ENCODE results near the gene CARD19.

CARD19 gene

GRCh38 chr9:93081081-93081529 lies 14.9 kb upstream of the CARD19 start:
- TF ChIP-seq CTCF (IDR thresholded peaks at IDR 0.05; ENCODE audit: low read depth, low read length), result no peak
- no peak overlapping the region for H3K4me3 ChIP-seq (ENCODE audit: low read depth, low read length)
- in situ Hi-C loops (cut with HindIII; ENCODE audit: low sequenced_read_pairs), result no loop called here
- DNase-seq (ENCODE audit: low read depth, low spot score), result no peak

- DNase-seq (ENCODE audit: low read depth, low spot score), result peak; percentile 79
- in situ Hi-C loops (cut with HindIII; ENCODE audit: low sequenced_read_pairs), result no loop called here
- H3K4me3 ChIP-seq (ENCODE audit: low read depth, low read length), result no peak overlapping the region
- TF ChIP-seq CTCF (IDR thresholded peaks at IDR 0.05; ENCODE audit: low read depth, low read length), result no peak
Measured at GRCh38 chr9:93081931-93082330, 14.1 kb upstream of the CARD19 start.

- in situ Hi-C loops (cut with HindIII; ENCODE audit: low sequenced_read_pairs), result no loop called here
- no peak overlapping the region for H3K4me3 ChIP-seq (ENCODE audit: low read depth, low read length)
- no peak for DNase-seq (ENCODE audit: low read depth, low spot score)
- TF ChIP-seq CTCF (IDR thresholded peaks at IDR 0.05; ENCODE audit: low read depth, low read length), result no peak
Measured at GRCh38 chr9:93082841-93083411, 13.1 kb upstream of the CARD19 start.

GRCh38 chr9:93083592-93084470 lies 12.2 kb upstream of the CARD19 start:
- in situ Hi-C loops (cut with HindIII; ENCODE audit: low sequenced_read_pairs), result no loop called here
- no peak overlapping the region for H3K4me3 ChIP-seq (ENCODE audit: low read depth, low read length)
- TF ChIP-seq CTCF (IDR thresholded peaks at IDR 0.05; ENCODE audit: low read depth, low read length), result no peak
- no peak for DNase-seq (ENCODE audit: low read depth, low spot score)

GRCh38 chr9:93084471-93084881 lies 11.5 kb upstream of the CARD19 start:
- in situ Hi-C loops (cut with HindIII; ENCODE audit: low sequenced_read_pairs), result no loop called here
- DNase-seq (ENCODE audit: low read depth, low spot score), result no peak
- no peak for TF ChIP-seq CTCF (IDR thresholded peaks at IDR 0.05; ENCODE audit: low read depth, low read length)
- H3K4me3 ChIP-seq (ENCODE audit: low read depth, low read length), result no peak overlapping the region

- TF ChIP-seq CTCF (IDR thresholded peaks at IDR 0.05; ENCODE audit: low read depth, low read length), result no peak
- no peak for DNase-seq (ENCODE audit: low read depth, low spot score)
- in situ Hi-C loops (cut with HindIII; ENCODE audit: low sequenced_read_pairs), result no loop called here
- H3K4me3 ChIP-seq (ENCODE audit: low read depth, low read length), result no peak overlapping the region
Measured at GRCh38 chr9:93085676-93086075, 10.3 kb upstream of the CARD19 start.

Data from astrocyte of the spinal cord (primary cell).